Fibroblast of the aortic adventitia (primary cell): ENCODE measurements around the gene NPBWR2. TPM values are rescaled to one million over a fixed set of nuclear protein-coding genes. Genes with fewer than 3 reads are reported as not detected.

Source experiments
- DNase-seq: peaks from one replicate; pipeline ENCODE4 v3.0.0-alpha.2; 2010; ENCODE audit warnings: low read depth
- H3K4me3 ChIP-seq: 2 replicates; pipeline ENCODE4 v1.5.1; 2011; ENCODE audit warnings: low read depth, mild to moderate bottlenecking, control low read depth, low read length, moderate library complexity
- total RNA-seq: library from RNA; depleted of rRNA; stranded (reverse); fragments of >200 nt; gene quantifications from 2 replicates; pipeline ENCODE4 v1.2.3, GENCODE V29; 2012; ENCODE audit warnings: low replicate concordance
- TF ChIP-seq, protein P1 (sequence below): IDR thresholded peaks from 2 replicates; pipeline ENCODE4 v1.5.1; 2011; ENCODE audit warnings: mild to moderate bottlenecking, low read length, control low read depth, inconsistent platforms; ENCODE audit not compliant: insufficient read depth

The NPBWR2 gene
- total RNA-seq, 1 donor = not detected

DNA sequence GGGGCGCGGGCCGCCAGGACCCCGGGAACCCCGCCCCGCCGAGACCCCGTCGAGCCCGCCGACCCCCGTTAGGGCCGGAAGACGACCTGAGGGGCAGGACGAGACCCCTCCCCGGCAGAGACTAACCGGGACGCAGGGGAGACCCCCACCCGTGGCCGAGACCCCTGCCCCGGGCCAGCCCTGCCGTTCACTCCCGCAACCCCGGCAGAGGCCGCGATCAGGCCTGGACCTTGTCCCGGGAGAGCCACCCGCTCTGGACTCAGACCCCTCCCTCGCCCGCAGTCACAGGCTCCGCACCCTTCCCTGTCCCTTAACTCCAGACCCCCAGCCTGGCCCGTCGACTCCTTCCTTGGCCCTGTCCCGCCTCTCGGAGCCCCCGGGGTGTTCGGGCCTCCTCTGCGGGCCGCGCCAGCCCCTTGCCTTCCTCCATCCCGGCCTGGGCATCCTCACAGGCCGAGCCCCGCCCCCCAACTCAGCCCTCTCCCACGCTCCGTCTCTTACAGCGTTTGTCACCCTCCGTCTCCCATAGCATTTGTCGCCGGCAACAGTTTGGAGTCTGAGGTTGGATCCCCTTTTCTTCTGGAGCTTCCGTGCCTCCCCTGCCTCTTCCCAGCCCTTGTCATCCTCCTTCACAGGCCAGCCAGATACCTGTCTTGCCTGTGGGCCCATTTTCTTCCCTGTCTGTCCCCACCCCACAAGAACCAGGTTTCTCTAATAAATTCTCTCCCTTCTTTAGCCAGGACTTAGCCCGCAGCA is 43.8 kb downstream of the NPBWR2 start:
- TF ChIP-seq, protein P1, sequence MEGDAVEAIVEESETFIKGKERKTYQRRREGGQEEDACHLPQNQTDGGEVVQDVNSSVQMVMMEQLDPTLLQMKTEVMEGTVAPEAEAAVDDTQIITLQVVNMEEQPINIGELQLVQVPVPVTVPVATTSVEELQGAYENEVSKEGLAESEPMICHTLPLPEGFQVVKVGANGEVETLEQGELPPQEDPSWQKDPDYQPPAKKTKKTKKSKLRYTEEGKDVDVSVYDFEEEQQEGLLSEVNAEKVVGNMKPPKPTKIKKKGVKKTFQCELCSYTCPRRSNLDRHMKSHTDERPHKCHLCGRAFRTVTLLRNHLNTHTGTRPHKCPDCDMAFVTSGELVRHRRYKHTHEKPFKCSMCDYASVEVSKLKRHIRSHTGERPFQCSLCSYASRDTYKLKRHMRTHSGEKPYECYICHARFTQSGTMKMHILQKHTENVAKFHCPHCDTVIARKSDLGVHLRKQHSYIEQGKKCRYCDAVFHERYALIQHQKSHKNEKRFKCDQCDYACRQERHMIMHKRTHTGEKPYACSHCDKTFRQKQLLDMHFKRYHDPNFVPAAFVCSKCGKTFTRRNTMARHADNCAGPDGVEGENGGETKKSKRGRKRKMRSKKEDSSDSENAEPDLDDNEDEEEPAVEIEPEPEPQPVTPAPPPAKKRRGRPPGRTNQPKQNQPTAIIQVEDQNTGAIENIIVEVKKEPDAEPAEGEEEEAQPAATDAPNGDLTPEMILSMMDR = no peak
- no peak for DNase-seq
- H3K4me3 ChIP-seq = peak overlapping the region; percentile 88

DNA sequence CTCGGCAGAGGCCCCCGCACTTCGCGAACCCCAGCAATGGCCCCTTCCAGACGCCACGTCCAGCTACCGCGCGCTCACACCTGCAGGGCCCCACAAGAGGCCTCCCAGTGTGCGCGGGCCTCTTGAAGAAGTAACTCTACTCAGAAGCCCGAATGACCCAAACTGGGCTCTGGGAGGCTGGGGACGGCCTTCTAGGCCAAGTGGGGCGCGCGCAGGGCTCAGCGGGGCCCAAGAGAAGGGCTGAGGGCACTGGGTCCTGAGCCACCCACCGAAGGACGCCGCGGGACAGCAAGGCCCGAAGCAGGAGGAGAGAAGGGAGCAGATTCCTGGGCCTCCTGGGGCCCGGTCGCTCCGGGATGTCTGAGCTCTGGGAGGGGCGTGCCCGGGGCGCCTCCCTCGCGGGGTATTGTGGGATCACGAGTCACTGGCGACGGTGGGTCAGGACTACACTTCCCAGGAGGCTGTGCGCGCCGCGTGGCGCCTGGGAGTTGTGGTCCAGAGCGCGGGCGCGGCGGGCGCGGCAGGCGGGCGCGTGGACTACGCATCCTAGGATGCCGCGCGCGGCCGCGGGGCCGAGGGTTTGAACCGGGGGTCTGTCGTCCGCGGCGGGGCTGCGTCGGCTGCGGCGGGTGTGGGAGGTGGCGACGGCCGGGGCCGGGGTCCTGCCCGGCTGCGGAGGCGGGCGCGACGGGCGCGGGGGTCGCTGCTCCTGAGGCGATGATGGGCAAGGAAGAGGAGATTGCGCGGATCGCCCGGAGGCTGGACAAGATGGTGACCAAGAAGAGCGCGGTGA is 44.6 kb downstream of the NPBWR2 start, which contains the start of gene TCEA2:
TCEA2 (plus strand) TSS at position 603 of the 793 bp plus-strand sequence; CDS start at position 718, 115 bp downstream.
- DNase-seq = peak; percentile 94
- peak within 1 kb of the TSS; percentile 88 for H3K4me3 ChIP-seq
- TF ChIP-seq, protein P1 = no peak

DNA sequence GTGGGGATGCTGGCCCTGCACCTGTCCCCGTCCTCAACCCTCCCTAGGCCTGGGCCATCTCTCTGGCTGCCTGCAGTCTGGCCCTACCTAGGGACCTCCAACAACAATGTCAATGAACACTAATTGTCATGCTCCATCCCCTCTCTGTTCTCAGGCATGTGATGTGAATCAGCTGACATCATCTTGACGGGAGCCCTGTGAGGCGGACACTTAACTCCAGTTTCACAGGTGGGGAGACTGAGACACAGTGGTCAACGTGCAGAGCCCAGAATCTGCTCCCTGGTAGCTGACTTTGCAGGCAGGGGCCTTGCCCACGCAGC is 45.1 kb downstream of the NPBWR2 start:
- H3K4me3 ChIP-seq = peak overlapping the region; percentile 74
- DNase-seq = no peak
- TF ChIP-seq, protein P1 = no peak

DNA sequence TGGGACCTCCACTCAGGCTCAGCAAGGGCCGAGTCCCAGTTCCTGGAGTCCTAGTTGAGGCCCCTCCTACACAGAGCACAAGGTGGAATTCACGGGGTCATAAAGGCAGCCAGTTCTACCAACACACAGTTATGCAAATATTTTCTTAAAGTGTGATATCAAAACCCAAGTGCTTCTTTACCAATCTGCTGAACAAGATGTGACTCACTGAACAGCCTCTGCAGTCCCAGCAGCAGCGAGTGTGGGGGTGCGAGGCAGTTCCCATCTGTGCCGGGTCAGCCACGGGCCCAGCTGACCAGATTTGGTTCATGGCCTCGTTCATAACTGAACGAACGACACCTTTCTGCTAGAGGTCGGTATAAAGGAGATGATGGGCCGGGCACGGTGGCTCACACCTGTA is 48.8 kb downstream of the NPBWR2 start:
- TF ChIP-seq, protein P1 = no peak
- no peak for DNase-seq
- H3K4me3 ChIP-seq = no peak overlapping the region

DNA sequence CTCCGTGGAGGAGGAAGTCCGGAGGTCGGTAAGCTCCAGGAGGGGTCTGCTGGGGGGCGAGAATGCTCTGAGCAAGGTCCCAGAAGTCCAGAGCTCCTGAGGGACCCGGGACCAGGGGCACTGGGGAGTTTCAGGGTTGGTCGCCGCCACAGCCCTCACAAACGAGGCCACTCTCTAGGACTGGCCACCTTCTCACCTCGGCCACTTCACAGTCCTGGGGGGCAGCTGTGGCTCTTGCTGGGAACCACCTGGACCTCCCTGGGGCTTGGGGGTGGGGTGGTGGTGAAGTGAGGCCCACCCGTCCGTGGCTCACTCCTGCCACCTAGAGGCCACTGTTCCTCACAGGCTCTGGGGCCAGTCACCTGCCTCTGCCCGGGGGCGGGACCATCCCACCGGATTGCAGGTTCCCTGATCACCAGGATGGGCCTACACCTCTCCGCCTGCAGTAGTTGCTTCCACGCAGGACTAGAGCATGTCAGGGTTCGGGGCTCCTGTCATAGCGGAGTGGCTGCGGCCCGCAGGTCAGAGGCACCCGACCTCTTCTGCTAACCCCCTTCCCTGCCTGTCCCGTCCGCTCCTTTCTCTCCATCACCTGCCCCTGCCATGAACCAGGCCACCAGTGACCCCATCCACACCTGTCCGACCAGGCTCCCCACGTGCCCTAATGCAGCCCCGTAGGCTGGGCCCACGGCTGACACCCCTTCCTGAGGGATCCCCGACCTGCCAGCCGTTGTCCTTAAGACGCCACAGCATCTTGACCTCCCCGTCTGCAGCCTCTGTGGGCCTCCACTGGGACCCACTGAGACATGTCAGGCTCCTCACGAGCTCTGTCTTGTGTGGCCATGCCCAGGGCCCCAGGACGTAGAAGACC is 49.5 kb downstream of the NPBWR2 start:
- no peak overlapping the region for H3K4me3 ChIP-seq
- DNase-seq = peak; percentile 59
- TF ChIP-seq, protein P1 = peak; percentile 93

DNA sequence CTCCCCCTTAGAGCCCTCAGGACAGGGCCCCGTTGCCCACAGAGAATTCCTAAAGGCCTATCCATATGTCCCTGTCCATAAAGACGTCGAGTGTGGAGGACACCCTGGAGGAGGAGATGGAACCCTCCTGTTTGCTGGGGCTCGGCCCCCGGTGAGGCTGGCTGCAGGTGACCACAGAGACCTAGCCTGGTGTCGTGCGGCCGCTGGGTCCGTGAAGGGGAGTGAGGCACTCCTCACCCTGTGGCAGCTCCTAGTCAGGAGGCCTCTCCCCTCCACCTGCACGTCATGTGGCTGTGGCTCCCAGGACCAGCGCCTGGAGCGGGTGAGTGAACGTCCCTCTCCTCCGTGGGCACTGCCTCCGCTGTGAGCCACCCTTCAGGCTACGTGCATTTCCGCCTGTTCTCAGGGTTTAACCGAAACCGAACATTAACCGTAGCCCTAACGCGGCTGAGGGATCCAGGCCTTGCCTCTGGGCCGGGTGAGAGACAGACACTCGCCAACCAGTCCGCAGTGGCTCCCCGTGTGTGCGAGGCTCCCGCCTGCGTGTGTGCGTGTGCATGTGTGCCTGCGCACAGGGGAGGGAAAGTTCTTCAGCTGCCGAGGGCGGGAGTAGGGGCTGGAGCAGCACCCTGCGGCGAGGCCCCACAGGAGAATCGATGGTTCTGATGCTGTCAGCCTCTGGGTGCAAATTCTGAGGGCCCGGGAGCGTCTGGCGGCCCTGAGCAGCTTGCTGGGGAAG is 50.3 kb downstream of the NPBWR2 start:
- H3K4me3 ChIP-seq = no peak overlapping the region
- TF ChIP-seq, protein P1 = no peak
- no peak for DNase-seq
